ENCODE measurements around the gene KSR2.
"Not testable (repeated sequence)": the region's sequence is repeated elsewhere in the genome, so short reads cannot be mapped to it uniquely, and the experiment has no call there.

- TF ChIP-seq CTCF (conservative IDR thresholded peaks at IDR 0.05; ENCODE audit: low read length); EZH2phosphoT487 (IDR thresholded peaks at IDR 0.05; ENCODE audit: borderline replicate concordance, low read depth, low read length): not testable (repeated sequence)
Observed at GRCh38 chr12:117999806-118000205, 31.0 kb upstream of the KSR2 start.

Data from OCI-LY7 (cell line).